Stimulated activated CD8-positive, alpha-beta memory T cell treated with anti-CD3 and anti-CD28 coated beads, Interleukin-15, amount 100 ng/mL, for 24 hours (primary cell): ENCODE measurements around the gene ICA1L.
"Not testable (repeated sequence)": the region's sequence is repeated elsewhere in the genome, so short reads cannot be mapped to it uniquely, and the experiment has no call there.

ENCODE experiments used
- DNase-seq: peaks from one replicate; pipeline ENCODE4 v3.0.0-alpha.2; 2020; ENCODE audit warnings: low read depth

Gene ICA1L

DNA sequence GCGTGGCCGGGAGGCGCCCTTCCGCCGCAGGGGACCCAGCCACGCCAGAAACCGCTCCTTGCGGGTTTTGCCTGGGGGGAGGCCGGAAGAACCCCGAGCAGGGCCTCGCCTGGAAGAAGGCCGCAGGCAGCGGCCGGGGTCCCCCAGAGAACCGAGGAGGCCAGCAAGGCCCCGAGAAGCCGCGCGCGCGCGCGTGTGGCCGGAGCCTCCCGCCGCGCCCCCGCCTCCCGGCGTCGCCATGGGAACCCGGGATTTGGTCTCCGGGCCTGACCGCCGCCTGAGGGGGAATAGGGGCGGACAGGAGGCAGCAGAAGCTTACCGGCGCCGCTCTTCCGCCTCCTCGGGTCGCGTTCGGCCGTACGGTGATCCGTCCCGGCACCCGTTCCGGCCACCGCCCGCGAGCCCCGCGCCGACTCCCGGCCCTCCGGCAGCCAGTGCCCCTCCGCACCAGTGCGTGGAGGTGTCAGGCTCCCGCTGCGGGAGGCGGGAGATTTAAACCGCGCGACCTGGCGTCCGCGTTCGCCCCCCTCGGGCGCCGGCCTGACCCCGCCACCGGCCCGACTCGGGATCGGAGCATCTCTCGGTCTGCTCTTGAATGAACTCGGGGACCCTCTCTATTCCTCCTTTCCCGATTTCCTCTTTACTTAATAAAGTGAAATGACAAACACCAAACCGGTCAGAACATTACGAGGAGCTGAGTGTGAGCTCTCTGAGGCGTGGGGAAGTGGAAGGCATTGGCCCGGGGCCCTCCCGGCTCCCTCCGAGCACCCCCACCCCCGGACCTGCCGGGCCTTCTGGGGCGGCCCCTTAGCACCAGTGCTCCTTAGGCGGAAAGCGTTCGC is at the start of gene ICA1L:
Gene ICA1L (minus strand): TSS at position 467 of the 842 bp plus-strand sequence. CDS start 42,757 bp downstream, outside the sequence.
- peak; percentile 26 for DNase-seq

DNA sequence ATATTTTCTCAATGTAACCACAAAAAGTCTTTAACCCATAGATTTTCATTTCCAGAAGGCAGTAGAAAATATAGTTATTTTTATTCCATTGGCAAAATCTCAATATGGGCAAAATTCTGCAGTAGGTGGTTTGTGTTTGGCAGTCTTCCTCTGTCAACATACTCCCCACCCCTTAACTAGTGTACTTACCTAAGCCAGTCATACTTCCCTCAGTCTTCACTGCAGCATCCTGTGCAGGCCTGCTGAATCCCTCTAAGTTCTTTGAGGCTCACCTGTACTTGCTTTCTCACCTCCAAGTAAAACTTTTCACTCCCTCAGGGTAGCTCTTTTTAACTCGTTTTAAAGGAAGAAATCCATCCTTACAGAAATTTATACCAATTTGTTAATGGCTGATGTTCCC is 47.3 kb upstream of the ICA1L start:
- DNase-seq: no peak

DNA sequence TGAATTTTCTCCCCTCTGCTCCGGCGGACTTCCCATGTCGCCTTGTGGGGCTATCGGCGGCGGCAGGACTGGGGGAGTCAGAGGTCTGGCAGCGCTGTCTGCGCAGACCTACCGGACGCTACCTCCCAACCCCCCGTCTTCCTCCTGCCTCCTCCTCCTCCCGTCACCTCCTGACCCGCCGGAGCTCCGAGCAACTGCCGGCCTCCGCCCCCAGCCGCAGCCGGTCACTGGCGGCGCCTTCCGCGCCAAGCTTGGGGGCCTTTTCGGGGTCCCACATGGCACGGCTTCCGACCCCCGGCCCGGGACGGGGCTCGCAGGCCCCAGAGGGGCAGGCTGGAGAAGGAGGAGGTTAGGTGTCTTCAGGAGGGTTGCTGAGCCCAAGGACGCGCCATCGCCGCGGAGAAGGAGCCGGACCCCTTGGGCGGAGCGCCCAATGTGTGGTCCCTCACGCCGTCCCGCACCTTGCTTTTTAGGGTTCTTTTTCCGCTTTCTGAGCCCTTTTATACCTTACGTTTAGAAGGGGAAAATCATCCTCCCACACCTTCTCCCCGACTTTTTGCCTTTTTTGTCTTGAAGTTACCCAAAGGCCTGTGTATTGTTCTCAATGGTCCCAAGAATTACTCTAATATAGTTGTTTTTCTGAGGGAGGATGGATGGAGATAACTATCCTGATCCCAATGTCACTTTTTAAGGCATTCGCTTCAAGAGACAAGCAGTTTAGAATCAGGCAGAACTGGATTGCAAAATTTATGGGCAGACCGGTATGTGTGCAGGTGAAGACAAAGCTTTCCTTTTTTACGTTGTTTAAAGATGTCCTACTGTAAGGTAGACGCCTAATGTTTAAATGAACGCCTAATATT is 41.0 kb upstream of the ICA1L start:
- not testable (repeated sequence) for DNase-seq

DNA sequence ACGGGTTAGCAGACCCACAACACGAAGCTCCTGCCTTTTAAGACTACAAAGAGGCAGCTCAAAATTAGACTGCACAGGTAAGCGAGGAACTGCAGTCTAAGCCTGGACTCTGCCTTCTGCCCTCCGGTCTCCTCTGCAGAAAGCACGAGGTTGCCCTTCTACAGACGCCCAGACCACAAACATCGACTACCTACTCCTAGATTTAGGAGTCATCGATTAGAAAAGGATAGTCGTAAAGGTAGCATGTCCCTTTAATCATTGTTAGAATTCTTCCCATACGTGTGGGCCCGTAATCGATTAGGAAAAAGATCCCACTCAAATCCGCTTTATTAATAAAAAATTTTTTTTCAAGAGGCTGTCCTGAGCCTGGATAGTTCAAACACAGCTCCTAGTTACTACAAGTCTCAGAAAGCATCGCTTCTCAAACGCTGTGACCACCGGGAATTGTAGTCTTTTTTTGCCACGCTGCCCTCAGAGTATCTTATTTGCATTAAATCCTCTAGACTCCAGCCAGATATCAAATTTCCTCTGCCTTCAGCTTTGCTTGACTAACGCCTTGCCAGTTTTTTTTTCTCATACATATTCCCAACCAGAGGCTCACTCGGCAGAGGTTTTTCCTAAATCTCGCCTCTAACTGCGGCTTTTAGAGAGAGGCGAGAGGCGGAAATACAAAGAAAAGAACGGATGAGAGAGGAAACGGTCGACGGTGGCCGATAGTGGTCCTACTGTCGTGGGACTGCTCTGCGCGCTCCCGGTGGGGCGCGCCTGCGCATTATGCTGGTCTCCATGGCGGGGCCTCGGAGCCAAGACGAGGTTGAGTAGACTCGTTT is 40.2 kb upstream of the ICA1L start, which contains the start of the genes CARF and WDR12:
Gene CARF (plus strand): TSS at position 764 of the 830 bp plus-strand sequence. CDS start 29,628 bp downstream, outside the sequence.
Gene WDR12 (minus strand): TSS at position 162 of the 830 bp plus-strand sequence. CDS start 197 bp downstream, outside the sequence.
- DNase-seq: peak; percentile 73

DNA sequence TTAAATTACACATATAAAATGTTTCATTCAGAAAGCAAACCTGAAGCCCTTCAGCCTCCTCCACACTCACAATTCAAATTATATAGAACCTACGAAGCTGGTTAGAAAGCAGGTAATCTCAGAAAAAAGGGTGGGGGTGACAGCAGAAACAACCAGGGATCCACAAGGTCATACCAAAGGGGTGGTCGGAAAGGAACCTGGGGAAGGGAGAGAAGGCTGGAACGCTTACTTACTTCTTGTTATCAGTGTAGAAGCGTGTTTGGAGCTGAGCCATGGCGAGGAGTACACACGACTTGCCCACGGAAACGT is 39.6 kb upstream of the ICA1L start:
- no peak for DNase-seq

DNA sequence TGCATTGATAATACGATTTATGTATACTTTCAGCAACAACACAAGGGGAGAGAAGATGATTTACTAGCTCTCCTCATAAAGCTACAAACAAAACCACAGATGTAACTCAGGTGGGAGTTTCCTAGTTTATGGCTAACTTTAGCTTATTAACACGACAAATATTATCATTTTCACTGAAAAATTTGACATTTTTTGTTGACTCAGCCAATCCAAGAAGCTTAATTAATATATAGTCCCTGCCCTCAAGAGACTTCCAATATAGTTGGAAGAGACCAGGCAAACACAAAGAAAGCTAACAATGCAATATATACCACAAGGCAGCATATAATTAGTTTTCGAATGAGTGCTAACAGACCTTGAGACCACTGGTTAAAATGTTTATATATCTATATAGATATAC is 39.1 kb upstream of the ICA1L start:
- no peak for DNase-seq

DNA sequence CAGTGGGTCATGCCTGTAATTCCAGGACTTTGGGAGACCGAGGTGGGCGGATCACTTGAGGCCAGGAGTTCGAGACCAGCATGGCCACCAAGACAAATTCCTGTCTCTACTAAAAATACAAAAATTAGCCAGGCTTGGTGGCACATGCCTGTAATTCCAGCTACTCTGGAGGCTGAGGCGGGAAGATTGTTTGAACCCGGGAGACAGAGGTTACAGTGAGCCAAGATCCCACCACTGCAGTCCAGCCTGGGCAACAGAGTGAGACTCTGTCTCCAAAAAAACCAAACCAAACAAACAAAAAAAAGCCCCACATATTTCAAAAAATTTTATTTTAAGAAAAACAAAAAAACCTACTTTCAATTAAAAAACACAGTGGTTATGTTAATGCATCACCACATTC is 38.7 kb upstream of the ICA1L start:
- DNase-seq: not testable (repeated sequence)

DNA sequence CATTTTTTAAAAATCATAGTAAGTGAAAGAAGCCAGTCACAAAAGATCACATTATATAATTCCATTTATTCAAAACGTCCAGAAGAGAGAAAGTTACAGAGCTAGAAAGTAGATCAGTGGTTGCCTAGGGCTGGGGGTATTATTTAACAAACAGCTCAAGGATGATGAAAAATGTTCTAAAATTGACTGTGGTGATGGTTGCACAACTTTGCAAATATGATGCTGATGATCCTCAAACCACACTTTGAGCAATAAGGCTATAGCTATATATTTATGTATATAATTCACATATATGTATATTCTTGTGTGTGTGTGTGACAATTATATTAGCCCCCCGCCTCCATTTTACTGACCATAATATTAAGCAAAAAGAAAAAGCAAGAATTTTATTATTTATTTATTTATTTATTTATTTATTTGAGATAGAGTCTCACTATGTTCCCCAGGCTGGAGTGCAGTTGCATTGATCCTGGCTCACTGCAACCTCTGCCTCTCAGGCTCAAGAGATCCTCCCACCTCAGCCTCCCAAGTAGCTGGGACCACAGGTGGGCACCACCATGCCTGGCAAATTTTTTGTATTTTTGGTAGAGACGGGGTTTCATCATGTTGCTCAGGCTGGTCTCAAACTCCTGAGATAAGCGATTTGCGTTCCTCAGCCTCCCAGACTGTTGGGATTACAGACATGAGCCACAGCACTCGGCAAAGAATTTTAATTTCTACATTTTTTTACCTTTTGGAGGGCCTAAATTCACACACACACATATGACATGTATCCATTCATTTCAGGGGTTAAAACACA is 38.0 kb upstream of the ICA1L start:
- DNase-seq: no peak

DNA sequence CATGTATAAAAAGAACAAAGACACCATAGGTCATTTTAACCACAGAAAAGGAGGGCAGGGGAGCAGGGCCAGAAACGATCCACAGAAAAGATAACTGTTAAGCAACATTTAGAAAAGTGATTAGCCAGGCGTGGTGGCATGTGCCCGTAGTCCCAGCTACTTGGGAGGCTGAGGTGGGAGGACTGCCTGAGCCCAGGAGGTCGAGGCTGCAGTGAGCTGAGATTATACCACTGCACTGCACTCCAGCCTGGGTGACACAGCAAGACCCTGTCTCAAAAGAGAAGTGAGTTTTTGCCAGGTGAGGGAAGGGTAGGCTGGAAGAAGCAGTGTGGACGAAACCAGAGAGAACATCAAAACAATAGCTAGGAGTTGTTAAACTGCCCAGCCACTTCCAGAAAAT is 36.6 kb upstream of the ICA1L start:
- DNase-seq: no peak

DNA sequence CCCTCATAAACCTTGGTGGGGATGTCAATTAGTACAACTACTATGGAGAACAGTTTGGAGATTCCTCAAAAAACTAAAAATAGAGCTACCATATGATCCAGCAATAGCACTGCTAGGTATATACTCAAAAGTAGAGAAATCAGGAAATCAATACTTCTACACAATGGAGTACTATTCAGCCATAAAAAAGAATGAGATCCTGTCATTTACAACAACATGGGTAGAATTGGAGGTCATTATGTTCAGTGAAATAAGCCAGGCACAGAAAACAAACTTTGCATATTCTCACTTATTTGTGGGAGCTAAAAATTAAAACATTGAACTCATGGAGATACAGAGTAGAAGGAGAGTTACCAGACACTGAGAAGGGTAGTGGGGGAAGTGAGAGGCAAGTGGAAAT is 33.9 kb upstream of the ICA1L start:
- DNase-seq: not testable (repeated sequence)

DNA sequence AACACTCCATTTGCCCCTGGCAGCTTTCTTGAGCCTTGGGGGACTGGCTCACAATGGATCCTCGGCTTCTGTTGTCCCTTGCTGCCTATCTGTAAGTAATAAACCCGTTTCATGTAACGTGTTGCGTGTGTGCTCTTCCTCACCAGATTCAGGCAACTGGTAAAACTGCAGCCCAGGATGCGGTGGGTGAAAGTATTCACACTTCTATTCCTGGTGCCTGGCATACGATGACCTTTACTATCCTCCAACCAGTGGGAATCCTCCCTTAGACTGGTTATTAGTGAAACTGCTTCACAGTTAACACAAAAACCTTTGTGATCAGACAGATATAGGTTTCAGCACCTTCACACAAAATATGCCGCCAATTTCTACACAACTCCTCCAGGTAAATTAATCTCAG is 13.6 kb upstream of the ICA1L start:
- DNase-seq: no peak

DNA sequence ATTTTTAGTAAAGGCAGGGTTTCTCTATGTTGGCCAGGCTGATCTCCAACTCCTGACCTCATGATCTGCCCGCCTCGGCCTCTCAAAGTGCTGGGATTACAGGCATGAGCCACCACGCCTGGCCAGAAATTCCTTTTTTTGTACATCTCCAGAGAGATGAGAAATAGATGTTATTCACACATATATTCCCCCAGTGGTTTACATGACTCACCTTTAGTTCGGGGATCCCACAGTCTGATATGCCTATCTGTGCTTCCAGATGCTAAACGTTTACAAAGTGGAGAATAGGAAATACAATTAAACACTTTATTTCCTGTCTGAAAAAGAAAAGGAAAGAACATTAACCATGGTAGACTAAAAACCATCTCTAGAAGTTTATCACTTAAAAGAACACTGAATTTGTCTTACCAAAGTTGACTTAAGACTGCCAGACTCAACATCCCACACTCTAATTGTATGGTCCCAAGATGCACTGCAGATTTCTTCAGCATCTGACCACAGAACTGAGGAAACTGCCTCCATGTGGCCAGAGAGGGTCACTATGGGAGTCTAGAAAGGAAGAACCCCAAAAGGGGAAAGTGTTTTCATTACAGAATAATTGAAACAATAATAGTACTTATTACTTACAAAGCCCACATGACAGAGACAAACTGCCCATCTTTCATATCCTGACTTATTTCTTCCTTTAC is 12.6 kb upstream of the ICA1L start:
- no peak for DNase-seq

DNA sequence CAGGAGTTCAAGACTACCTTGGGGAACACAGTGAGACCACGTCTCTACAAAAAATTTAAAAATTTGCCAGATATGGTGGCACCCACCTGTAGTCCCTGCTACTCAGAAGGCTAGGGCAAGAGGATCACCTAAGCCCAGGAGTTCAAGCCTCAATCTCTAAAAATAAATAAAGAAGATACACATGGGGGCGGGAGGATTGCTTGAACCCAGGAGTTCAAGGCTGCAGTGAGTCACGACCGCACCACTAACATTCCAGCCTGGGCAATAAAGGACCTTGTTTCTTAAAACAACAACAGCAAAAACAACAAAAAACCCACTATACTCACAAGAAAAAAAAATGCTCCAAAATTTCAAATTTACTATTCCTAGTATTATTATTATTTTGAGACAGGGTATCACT is 10.0 kb upstream of the ICA1L start:
- DNase-seq: no peak

DNA sequence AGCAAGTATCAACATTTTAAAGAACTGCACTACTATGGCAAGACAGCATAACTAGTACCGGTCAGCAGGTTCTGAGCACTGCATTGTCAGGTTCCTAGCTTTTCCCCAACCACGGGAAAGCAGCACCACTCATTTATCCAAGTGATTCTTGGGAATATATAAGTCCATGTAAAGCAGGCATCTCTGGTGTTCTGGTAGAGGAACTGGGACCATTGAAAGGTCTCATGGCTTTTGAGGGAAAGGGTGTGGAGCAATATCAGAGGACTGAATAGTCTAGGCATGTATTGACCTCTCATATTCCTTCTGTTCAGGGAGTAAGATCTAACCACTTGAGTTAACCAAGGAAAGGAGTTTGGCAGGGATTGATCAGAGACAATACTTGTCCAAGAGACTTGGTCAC is 6.1 kb upstream of the ICA1L start:
- DNase-seq: no peak

DNA sequence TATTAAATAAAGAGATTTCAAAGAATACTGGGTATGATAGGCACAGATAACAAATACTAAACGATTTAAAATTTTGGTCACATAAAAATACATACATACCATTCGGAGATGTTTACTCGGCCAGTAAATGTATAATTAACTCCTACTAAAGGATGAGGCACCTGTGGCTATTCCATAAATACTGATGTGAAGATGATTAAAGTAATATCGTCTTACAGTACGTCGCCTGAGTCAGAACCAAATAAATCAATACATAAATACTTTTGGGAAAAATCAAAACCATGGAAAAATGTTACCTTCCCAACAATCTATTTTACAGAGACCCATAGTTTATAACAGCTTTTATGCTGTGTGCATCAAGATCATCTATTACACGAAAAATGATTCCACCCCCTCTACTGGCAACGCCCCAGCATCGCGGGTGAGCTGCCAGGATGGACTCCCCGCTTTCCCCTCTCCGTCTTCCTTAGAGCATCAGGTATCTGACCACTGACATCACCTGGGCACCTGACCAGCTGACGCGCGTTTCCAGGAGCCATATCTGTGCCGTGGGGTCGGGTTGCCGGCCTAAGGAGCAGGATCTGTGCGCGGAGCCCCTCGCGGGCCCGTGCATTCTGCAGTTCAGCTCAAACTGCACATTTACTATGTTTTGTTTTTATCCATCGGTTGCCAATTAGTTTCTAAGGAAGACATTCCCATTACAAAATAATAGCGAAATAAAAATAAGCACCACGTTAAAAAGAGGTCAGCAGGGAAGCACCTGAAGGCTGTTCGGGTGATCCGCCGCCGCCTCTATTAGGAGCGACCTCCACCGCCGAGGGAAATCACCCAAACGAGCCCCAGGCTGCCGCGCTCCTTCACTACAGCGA is 901 bp downstream of the ICA1L start:
- peak; percentile 28 for DNase-seq

DNA sequence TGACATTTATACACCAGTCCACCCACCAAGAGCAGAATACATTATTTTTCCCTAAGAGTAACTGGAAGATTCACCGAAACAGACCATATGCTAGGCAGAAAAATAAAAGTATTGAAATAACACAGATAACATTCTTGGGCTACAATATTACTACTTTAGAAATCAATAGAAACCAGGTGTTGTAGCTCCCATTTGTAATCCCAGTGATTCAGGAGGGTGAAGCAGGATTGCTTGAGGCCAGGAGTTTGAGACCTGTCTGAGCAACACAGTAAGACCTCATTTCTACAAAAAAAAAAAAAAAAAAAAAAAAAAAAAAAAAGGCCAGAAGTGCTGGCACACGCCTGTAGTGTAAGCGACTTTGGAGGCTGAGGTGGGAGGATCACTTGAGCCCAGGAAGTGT is 9.6 kb downstream of the ICA1L start:
- DNase-seq: no peak

DNA sequence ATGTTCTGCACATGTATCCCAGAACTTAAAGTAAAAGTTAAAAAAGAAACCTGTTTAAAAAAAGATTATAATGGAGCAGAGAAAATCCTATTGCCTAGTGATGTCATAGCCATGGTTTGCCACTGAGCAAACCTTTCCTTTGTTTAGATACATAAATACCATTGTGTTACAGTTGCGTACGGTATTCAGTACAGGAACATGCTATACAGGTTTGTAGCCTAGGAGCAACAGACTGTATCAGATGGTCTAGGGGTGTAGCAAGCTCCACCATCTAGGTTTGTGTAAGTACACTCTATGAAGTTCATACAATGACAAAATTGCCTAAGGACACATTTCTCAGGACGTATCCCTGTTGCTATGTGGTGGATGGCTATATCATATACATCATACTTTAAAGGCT is 13.0 kb downstream of the ICA1L start:
- no peak for DNase-seq

DNA sequence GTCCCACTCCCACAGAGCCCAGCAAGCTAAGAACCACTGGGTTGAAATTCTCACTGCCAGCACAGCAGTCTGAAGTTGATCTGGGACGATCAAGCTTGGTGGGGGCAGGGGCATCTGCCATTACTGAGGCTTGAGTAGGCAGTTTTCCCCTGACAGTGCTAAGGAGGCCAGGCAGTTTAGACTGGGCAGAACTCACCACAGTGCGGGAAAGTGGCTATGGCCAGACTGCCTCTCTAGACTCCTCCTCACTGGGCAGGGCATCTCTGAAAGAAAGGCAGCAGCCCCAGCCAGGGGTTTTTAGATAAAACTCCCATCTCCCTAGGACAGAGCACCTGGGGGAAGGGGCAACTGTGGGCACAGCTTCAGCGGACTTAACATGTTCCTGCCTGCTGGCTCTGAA is 22.2 kb downstream of the ICA1L start:
- not testable (repeated sequence) for DNase-seq

DNA sequence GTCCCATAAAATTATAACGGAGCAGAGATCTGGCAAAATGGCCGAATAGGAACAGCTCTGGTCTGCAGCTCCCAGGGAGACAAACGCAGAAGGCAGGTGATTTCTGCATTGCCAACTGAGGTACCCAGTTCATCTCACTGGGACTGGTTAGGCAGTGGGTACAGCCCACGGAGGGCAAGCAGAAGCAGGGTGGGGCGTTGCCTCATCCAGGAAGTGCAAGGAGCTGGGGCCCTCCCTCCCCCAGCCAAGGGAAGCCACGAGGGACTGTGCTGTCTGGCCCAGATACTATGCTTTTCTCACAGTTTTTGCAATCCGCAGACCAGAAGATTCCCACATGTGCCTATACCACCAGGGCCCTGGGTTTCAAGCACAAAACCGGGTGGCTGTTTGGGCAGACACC is 22.8 kb downstream of the ICA1L start:
- no peak for DNase-seq
